ENCODE results near the gene APOB. TPM values are rescaled to one million over a fixed set of nuclear protein-coding genes. Genes with fewer than 3 reads are reported as not detected.

Gene APOB
- polyA plus RNA-seq, 1 experiment = 0.04 TPM

DNA sequence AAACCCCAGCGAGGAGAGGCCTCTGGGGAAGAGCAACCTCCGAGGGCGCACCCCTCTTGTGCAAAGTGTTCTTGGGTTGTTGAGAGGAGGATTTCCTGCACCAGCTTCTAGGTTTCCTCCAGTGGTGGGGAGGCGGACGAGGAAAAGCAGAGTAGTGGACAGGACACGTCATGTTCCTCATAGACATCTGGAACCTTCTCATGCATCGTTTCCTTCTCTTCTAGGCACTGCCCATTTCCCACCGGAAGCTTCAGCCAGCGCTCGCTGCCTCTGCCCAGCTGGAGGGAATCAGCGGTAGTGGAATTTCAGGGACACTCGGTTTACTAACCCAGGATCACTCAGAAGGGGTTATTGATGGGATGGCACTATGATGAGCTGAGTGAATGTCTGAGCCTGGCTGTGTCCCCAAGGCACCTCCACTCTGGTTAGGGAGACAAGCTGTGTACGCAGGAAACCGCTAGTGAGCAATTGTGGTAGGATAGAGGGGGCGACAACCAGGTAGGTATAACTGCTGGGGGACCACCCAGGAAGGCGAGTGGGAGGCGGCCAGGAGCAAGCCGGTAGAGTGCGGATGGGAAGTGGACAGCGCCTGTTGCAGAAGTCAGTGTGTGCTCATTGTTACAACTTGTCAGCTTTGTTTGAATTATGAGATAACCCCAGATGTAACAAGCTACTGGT is 960 bp upstream of the APOB start:
- Histone ChIP-seq H3K27me3 (ENCODE audit: control insufficient read depth, insufficient read depth, low read length) (no peaks in the 10 kb centered on the region), H3K4me3 (ENCODE audit: low read depth, low read length) (no peak overlapping the region), H3K36me3 (ENCODE audit: control insufficient read depth, insufficient read depth, low read length) (no peaks in the 10 kb centered on the region)
- no peak for DNase-seq (ENCODE audit: low read depth)
- POLR2A ChIA-PET = no interaction called here
- CTCF ChIA-PET = interaction anchor here (1.0 to 2.3 kb wide), 3 partner anchors 9 to 72 kb away, joined by 3 to 11 read pairs (median 8); no protein-coding TSS in a partner anchor
- no peak for TF ChIP-seq CTCF (IDR thresholded peaks at IDR 0.05; ENCODE audit: insufficient read depth, low read depth, low read length)

GRCh38 chr2:21042958-21043743 is 722 bp downstream of the APOB start:
- TF ChIP-seq CTCF (IDR thresholded peaks at IDR 0.05; ENCODE audit: insufficient read depth, low read depth, low read length) = peak; percentile 98
- no peaks in the 10 kb centered on the region for H3K27me3 ChIP-seq (ENCODE audit: control insufficient read depth, insufficient read depth, low read length)
- H3K4me3 ChIP-seq (ENCODE audit: low read depth, low read length) = no peak overlapping the region
- no peak for DNase-seq (ENCODE audit: low read depth)
- CTCF ChIA-PET = interaction anchor here (0.6 to 3.7 kb wide), 14 partner anchors 9 to 1140 kb away, joined by 3 to 25 read pairs (median 4); no protein-coding TSS in a partner anchor
- no peaks in the 10 kb centered on the region for H3K36me3 ChIP-seq (ENCODE audit: control insufficient read depth, insufficient read depth, low read length)
- POLR2A ChIA-PET = no interaction called here

DNA sequence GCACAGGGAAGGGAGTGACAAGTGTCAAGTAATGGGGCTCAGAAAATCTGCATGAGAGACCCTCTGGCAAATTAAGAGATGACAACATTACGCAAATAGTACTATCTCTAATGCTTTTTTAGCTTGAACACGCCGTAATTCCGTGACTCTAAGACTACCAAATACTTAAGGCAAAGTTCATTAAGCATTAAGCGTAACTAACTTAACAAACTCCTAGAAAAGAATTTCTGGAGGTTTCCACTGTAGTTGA is 1.2 kb downstream of the APOB start:
- ChIA-PET POLR2A (no interaction called here), CTCF (interaction anchor here (0.6 to 3.7 kb wide), 13 partner anchors 9 to 1899 kb away, joined by 3 to 25 read pairs (median 4); no protein-coding TSS in a partner anchor)
- no peaks in the 10 kb centered on the region for H3K36me3 ChIP-seq (ENCODE audit: control insufficient read depth, insufficient read depth, low read length)
- TF ChIP-seq CTCF (IDR thresholded peaks at IDR 0.05; ENCODE audit: insufficient read depth, low read depth, low read length) = no peak
- no peak overlapping the region for H3K4me3 ChIP-seq (ENCODE audit: low read depth, low read length)
- no peak for DNase-seq (ENCODE audit: low read depth)
- no peaks in the 10 kb centered on the region for H3K27me3 ChIP-seq (ENCODE audit: control insufficient read depth, insufficient read depth, low read length)

GRCh38 chr2:21041943-21042707 is 1.7 kb downstream of the APOB start:
- TF ChIP-seq CTCF (IDR thresholded peaks at IDR 0.05; ENCODE audit: insufficient read depth, low read depth, low read length) = no peak
- Histone ChIP-seq H3K36me3 (ENCODE audit: control insufficient read depth, insufficient read depth, low read length) (no peaks in the 10 kb centered on the region), H3K4me3 (ENCODE audit: low read depth, low read length) (0 out of 2 replicates have a peak overlapping the region, but pooled peaks have one; percentile 1), H3K27me3 (ENCODE audit: control insufficient read depth, insufficient read depth, low read length) (no peaks in the 10 kb centered on the region)
- CTCF ChIA-PET = interaction anchor here (0.6 to 3.7 kb wide), 13 partner anchors 8 to 1899 kb away, joined by 3 to 25 read pairs (median 4); no protein-coding TSS in a partner anchor
- DNase-seq (ENCODE audit: low read depth) = no peak
- POLR2A ChIA-PET = no interaction called here

GRCh38 chr2:21041462-21041861 is 2.4 kb downstream of the APOB start:
- Histone ChIP-seq H3K4me3 (ENCODE audit: low read depth, low read length) (no peak overlapping the region), H3K27me3 (ENCODE audit: control insufficient read depth, insufficient read depth, low read length) (no peaks in the 10 kb centered on the region), H3K36me3 (ENCODE audit: control insufficient read depth, insufficient read depth, low read length) (no peaks in the 10 kb centered on the region)
- TF ChIP-seq CTCF (IDR thresholded peaks at IDR 0.05; ENCODE audit: insufficient read depth, low read depth, low read length) = no peak
- no peak for DNase-seq (ENCODE audit: low read depth)
- ChIA-PET POLR2A (no interaction called here), CTCF (interaction anchor here (1.0 to 3.7 kb wide), 4 partner anchors 10 to 380 kb away, joined by 3 to 25 read pairs (median 6); no protein-coding TSS in a partner anchor)
